Inflammatory macrophage treated with lipopolysaccharide for 4 hours (primary cell): ENCODE measurements around the gene F3.

Source experiments
- DNase-seq: peaks from one replicate; pipeline ENCODE4 v3.0.0-alpha.2; 2020

F3 gene

DNA sequence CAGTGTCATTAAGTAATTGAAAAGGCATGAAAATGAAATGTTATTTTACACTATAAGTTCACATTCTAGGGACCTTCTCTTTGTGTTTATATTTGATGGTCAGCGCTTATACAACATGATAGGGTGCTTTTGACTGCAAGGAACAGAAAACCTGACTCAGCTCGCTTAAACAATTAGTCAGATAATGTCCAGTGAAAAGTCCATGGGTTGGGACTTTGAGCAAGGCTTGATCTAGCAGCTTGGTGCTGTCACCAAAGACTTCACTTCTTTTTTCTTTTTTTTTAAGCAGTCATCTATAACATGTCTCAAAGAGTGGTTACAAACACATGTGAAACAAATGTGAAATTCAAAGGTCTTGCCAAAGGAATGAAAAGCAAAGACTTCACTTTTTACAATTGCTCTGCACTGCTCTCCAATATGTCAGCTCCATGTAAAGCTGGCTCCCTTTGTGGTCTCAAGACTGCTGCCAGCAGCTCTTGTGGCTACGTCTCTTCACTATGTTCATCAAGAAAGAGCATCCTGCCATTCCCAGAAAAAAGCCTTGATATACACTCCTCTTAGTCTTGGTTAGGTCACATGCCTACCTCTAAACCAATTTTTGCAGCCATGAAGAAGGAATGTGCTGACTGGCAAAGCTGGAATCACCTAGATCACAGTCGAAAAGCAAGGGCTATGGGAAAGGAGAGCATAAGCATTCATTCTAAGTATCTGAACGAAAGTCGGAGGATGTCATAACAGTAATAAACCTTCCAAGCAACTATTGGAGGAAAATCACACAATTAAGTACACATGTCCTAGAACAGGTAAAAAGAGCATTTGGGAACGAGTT lies 15.2 kb downstream of the F3 start:
- no peak for DNase-seq

DNA sequence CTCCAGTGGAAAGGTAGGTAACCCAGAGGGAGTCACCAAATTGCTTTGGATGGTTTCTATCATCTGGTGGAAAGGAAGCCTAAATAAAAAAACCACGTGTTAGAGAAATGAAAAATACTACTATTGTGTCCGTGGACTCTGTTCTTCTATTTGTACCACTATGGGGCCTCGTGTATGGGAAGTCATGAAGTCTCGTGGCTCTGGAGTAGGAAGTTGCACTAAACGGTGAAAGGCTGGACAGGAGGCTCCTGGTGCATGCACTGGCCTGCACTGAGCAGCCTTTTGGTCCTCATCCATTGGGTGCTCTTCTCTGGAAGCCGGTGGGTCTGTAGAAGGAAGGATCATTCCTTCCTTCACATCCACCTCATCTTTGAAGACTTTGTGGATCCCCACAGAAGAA lies 17.0 kb downstream of the F3 start:
- no peak for DNase-seq

DNA sequence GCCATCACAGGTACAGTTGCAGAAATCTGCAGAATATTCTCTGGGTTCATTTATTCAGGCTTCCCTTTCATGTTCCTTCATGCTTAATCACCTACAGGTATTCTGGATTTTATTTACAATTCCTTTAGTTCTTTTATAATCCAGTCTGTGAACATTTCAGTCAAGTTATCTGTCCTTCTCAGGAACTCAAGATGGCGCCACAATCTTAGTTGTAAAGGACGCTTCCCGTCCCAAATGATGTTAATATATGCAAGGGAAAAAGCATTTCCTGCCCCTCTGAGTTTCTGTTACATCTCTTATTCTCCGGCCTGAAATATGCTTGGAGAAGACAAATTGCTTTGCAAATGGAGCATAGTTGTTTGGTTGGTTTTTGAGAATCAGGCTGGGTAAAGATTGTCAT lies 19.3 kb downstream of the F3 start:
- peak; percentile 68 for DNase-seq

DNA sequence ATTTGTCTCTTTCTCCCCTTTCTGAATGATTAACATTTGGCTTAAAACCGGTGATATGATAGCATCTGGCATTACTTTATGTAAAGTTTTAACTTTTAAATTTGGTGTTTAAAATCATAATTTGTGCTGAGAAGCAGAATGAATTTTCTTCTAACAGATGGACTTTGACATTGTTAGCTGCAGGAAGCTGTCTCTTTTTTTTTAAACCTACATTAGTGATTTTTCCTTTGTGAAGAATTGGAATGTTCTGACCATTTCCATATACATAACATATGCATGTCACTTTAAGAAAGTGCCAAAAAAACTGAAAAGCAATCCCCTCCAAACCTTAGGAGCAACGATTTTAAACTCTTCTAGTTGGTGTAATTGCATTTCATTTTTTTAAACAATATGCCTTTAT lies 22.2 kb downstream of the F3 start:
- no peak for DNase-seq

DNA sequence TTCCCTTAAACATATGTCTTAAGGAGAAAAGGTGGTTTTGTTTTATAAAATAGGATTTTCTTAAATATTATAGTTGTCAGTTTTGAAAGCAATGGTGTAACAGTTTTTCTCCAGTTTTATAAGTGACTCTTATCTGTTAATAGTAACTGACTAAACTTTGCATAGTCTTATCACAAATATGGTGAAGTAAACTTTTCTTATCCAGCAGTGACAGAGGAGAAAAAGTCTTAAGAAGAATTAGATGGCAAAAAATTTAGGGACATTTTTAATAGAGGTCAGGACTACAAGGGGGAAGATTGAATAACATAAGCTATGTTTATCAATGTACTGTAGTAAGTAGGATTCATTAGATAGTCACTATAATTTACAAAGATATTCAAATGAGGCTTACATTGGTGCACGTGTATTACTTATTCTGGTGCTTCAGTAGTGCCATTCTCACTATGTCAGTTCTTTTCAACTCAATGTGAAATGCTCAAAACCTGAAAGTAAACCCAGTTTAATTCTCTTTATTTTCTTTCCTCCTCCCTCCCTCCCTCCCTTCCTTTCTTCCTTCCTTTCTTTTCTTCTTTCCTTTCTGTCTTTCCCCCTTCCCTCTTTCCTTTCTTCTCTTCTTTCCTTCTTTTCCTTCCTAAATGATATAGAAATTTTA lies 26.1 kb downstream of the F3 start:
- DNase-seq, result no peak

DNA sequence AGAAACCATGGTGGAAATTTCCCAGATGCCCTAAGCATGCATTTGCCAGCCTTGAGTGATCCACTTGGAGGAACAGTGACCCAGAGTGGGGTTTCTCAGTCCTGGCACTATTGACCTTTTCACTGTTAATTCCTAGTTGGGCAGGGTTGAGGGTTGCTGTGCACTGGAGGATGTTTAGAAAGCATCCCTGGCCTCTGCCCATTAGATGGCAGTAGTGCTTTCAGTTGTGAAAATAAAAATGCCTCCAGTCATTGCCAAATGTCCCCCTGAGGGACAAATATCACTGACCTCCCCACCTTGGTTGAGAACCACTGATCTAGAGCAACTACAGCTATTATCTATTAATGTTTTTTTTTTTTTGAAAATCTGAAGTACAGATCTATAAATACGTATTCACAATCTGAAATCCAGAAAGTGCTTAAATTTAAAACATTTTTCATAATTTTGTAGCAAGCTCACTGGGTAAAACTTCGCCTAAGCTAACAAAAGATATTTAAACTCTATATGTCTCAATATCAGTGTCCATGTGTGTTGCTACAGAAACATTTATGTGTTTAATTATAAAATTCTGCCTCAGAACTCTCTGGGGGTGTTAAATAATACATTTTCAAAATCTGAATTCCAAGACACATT lies 27.3 kb downstream of the F3 start:
- peak; percentile 44 for DNase-seq

DNA sequence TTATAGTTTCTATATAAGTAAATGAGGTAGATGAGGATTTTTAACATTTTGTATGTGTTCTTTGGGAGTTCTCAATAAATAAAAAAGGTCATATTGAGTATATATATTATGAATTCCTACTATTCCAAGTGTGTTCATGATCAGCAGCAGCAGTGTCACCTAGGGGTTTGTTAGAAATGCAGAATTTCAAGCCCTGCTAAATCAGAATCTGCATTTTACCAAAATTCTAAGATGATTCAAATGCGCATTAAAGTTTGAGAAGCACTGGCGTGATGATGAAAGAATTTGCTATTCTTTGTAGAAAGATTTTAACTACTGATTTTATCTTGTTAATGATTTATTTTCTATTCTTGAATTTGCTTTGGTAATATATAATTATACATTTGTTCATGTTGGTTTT lies 28.7 kb downstream of the F3 start:
- DNase-seq, result no peak

DNA sequence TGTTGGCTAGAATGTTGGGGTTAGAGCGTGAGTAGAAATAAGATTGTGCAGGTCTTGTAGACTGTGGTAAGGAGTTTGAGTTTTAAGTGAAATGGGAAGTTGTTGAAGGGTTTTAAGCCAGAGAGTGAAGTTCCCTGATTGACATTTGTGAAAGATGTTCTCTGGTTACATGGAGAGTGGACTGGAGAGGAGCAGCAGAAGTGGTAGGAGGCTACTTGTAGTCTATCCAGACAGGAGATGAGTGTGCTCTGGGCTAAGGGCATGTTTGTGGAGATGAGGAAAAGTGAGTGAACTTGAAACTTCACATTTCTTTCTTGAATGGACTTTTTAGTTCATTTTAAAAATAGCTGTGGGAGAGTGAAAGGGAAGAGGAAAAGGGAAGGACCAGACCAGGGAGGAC lies 37.0 kb downstream of the F3 start:
- DNase-seq, result no peak

DNA sequence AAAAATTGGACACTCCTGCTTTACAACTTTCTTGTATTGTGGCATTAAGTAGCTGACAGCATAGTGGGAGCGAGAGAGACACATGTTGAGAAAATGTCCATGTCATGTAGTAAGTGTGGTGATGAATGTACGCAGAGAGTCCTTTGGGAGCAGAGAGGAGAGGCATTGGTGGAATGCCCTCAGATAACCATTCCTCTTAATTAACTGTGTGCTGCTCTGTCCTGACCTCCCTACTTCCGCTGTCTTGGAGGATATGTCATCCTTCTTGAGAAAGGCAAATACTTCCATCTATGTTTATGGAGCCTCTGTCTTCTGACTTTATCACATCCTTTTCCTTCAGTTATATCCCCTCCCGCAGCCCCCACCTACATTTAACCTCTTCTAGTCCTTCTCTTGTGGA lies 38.4 kb downstream of the F3 start:
- no peak for DNase-seq

DNA sequence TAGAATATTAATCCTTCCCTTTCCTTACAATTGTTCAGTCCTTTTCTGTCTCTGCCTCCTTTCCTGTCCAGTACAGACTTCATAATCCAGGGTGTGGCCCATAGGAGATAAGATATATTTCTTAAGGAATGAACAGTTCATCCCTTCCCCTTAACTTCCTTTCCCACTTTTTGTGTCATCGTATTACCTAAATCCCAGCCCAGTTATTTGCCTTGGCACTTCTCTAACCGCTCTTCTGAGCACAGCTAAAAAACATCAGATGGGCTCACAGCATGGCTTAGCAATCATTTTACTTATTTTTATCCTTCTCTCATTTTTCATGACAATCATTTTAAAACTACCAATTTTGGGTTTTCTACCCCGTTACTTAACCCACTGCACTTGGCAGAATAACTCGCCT lies 39.6 kb downstream of the F3 start:
- no peak for DNase-seq

DNA sequence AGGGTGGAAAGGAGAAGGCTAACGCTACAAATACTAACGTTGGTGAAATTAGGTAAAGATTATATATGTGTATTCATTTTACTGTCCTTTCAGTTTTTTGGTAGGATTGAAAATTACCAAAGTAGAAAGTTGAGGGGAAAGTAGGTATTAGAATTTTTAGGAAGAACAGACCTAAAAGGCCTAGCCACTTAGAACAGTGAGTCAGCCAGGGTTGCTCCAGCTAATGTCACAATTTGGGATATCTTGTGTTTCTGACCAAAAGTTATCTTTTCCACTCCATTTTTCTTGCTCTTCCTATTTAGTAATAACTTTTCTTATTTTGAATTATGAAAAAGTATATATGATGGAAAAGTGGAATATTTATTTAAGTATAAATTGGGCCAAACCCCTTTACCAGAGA lies 40.1 kb downstream of the F3 start:
- DNase-seq, result no peak

DNA sequence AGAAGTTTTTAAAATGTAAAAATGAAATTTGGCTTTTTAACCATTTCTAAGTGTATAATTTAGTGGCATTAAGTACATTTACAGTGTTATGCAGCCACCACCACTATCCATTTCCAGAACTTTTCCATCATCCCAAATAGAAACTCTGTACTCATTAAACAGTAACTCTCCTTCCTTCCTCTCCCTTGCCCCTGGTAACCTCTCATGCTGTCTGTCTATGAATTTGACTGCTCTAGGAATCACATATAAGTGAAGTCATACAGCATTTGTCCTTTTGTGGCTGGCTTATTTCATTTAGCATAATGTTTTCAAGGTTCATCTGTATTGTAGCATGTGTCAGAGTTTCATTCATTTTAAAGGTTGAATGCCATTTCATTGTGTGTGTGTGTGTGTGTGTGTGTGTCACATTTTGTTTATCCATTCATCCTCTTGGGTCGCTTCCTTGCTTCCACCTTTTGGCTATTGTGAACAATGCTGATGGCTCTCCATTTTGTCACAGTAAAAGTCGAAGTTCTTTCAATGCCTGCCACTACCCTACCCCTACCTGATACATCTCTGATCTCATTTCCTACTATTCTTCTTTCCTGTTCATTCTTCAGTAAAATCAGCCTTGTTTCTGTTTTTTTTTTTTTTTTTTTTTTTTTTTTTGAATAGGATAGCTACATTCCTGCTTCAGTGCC lies 45.3 kb downstream of the F3 start:
- DNase-seq, result no peak

DNA sequence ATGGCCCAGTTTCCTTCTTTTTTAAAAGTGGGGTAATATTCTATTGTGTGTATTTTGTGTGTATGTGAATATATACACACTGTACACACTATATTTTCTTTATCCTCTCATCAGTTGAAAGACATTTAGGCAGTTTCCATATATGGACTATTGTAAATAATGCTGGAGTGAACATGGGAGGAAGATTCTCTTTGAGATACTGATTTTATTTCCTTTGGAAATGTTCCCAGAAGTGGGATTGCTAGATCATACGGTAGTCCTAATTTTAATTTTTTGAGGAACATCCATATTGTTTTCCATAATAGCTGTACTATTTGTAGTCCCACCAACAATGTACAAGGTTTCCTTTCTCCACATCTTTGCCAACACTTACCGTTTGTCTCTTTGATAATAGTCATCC lies 51.0 kb downstream of the F3 start:
- DNase-seq, result no peak

DNA sequence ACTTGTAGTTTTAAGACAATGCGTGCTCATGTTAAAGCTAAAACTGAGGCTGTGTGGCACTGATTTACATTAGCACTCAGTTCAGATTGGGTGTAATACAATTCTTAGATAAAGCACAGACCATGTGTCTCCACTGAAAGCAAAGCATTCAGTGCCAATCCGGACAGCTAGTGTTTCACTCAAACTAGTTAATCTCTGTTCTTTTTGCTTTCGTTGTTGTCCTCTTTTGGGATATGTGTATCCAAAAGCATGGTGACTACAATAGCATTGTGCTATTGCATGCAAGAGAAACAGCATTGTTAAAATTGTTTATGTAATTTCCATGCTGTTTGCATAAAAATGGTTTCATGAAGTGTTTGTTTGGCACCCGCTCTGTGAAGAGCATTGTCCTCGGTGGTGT lies 54.6 kb downstream of the F3 start:
- no peak for DNase-seq

DNA sequence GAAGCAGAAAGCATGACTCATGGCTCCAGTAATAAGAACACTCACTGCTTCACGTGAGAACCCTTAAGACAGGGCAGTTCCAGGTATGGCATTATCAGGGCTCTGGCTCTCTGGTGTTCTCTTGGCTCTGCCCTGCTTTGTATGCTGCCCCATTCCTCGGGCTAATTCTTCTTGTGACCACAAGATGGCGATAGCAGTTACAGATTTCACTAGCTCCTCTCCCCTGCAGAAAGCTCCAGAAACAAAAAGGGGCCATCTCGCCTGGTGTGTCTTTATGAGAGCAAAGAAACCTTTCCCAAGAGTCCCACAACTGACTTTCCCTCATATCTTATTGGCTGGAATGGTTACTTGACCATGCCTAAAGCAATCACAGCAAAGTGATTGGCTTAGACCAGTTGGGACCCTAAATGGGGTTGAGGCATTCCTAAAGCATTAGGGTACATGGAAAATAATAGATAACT lies 60.1 kb downstream of the F3 start:
- peak; percentile 61 for DNase-seq

DNA sequence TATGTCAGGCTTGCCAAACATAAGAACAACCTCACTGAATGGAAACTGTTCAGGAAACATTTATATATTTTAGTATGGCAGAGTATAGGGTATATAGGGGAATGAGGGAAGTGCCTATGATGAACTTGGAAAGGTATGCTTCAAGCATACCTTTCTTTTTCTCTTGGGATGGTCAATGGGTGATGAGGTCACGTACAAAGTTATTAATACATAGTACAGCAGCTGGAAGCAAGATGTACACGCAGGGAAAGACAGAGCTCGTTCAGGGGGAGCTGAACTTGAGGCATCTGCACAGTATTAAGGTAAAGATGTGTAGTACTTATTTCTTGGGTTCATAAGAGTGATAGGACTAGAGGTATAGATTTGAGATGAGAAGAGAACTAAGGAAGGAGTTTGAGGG lies 61.9 kb downstream of the F3 start:
- DNase-seq, result no peak
